ENCODE data around the gene LY6G6D. TPM values are rescaled to one million over a fixed set of nuclear protein-coding genes. Genes with fewer than 3 reads are reported as not detected.

LY6G6D gene
- total and polyA plus RNA-seq, 4 donors = not detected

GRCh38 chr6:31749301-31750036 is 34.3 kb downstream of the LY6G6D start:
- Histone ChIP-seq H3K27me3 (ENCODE audit: control insufficient read depth in 4 of 4, insufficient read depth in 4 of 4, low read length in 3 of 4) (no peaks in the 10 kb centered on the region), H3K9me3 (ENCODE audit: control insufficient read depth in 4 of 4, low read length in 3 of 4) (no peaks in the 10 kb centered on the region), H3K4me1 (ENCODE audit: control insufficient read depth in 4 of 4, insufficient read depth in 4 of 4, low read length in 3 of 4) (no peaks in the 10 kb centered on the region), H3K4me3 (ENCODE audit: low read depth in 1 of 3, low read length in 3 of 3) (no peak overlapping the region), H3K9ac (ENCODE audit: low read depth in 1 of 2, low read length in 2 of 2) (no peak overlapping the region), H3K27ac (ENCODE audit: low read depth in 1 of 2, low read length in 2 of 2) (no peak overlapping the region), H3K36me3 (ENCODE audit: control insufficient read depth in 4 of 4, insufficient read depth in 3 of 4, low read depth in 1 of 4, low read length in 3 of 4) (no peaks in the 10 kb centered on the region)
- DNase-seq (ENCODE audit: low spot score) = no peak
- TF ChIP-seq EGR1 (IDR thresholded peaks at IDR 0.05; ENCODE audit: low read depth in 2 of 2) (no peak), RXRA (IDR thresholded peaks at IDR 0.05) (no peak), ZBTB33 (IDR thresholded peaks at IDR 0.05) (no peak), GABPA (IDR thresholded peaks at IDR 0.05 in 1 of 2, conservative IDR thresholded peaks at IDR 0.05 in 1 of 2) (no peak), NR2F2 (IDR thresholded peaks at IDR 0.05) (no peak)
- WGBS = 92% methylated on average over 8 of the region's 8 CpGs

GRCh38 chr6:31750411-31751022 is 35.4 kb downstream of the LY6G6D start:
- Histone ChIP-seq H3K27ac (ENCODE audit: low read depth in 1 of 2, low read length in 2 of 2) (no peak overlapping the region), H3K9ac (ENCODE audit: low read depth in 1 of 2, low read length in 2 of 2) (no peak overlapping the region), H3K9me3 (ENCODE audit: control insufficient read depth in 4 of 4, low read length in 3 of 4) (no peaks in the 10 kb centered on the region), H3K27me3 (ENCODE audit: control insufficient read depth in 4 of 4, insufficient read depth in 4 of 4, low read length in 3 of 4) (no peaks in the 10 kb centered on the region), H3K4me3 (ENCODE audit: low read depth in 1 of 3, low read length in 3 of 3) (no peak overlapping the region), H3K36me3 (ENCODE audit: control insufficient read depth in 4 of 4, insufficient read depth in 3 of 4, low read depth in 1 of 4, low read length in 3 of 4) (no peaks in the 10 kb centered on the region), H3K4me1 (ENCODE audit: control insufficient read depth in 4 of 4, insufficient read depth in 4 of 4, low read length in 3 of 4) (no peaks in the 10 kb centered on the region)
- WGBS = 91% methylated on average over 7 of the region's 7 CpGs
- no peak for DNase-seq (ENCODE audit: low spot score)
- TF ChIP-seq TAF1 (conservative IDR thresholded peaks at IDR 0.05) (no peak), YY1 (IDR thresholded peaks at IDR 0.05) (no peak)

- Histone ChIP-seq H3K27ac (ENCODE audit: low read depth in 1 of 2, low read length in 2 of 2) (no peak overlapping the region), H3K4me3 (ENCODE audit: low read depth in 1 of 3, low read length in 3 of 3) (no peak overlapping the region), H3K4me1 (ENCODE audit: control insufficient read depth in 4 of 4, insufficient read depth in 4 of 4, low read length in 3 of 4) (no peaks in the 10 kb centered on the region), H3K9ac (ENCODE audit: low read depth in 1 of 2, low read length in 2 of 2) (no peak overlapping the region), H3K9me3 (ENCODE audit: control insufficient read depth in 4 of 4, low read length in 3 of 4) (no peaks in the 10 kb centered on the region), H3K36me3 (ENCODE audit: control insufficient read depth in 4 of 4, insufficient read depth in 3 of 4, low read depth in 1 of 4, low read length in 3 of 4) (no peaks in the 10 kb centered on the region), H3K27me3 (ENCODE audit: control insufficient read depth in 4 of 4, insufficient read depth in 4 of 4, low read length in 3 of 4) (no peaks in the 10 kb centered on the region)
- DNase-seq (ENCODE audit: low spot score) = no peak
- 81% methylated on average over 8 of the region's 8 CpGs for WGBS
- TF ChIP-seq CTCF (IDR thresholded peaks at IDR 0.05; ENCODE audit: low read depth, low read length, missing input control) (no peak), HNF4G (IDR thresholded peaks at IDR 0.05) (no peak), REST (IDR thresholded peaks at IDR 0.05) (no peak), HNF4A (conservative IDR thresholded peaks at IDR 0.05) (no peak), JUND (IDR thresholded peaks at IDR 0.05) (no peak), NR2F2 (IDR thresholded peaks at IDR 0.05) (no peak), YY1 (IDR thresholded peaks at IDR 0.05) (no peak), SP1 (IDR thresholded peaks at IDR 0.05) (no peak), ATF3 (IDR thresholded peaks at IDR 0.05) (no peak), FOXA2 (IDR thresholded peaks at IDR 0.05) (no peak), MAX (IDR thresholded peaks at IDR 0.05) (no peak), ZBTB33 (IDR thresholded peaks at IDR 0.05) (no peak), RXRA (IDR thresholded peaks at IDR 0.05) (no peak), TAF1 (conservative IDR thresholded peaks at IDR 0.05) (no peak)
Measured at GRCh38 chr6:31752739-31753319, 37.7 kb downstream of the LY6G6D start.
